Endodermal cell (in vitro differentiated cells): ENCODE results near the gene CUEDC1. TPM values are rescaled to one million over a fixed set of nuclear protein-coding genes. Genes with fewer than 3 reads are reported as not detected.

ENCODE experiments used
- DNase-seq: peaks from one replicate; pipeline ENCODE4 v3.0.0-alpha.2; 2017
- H3K27ac ChIP-seq: 2 replicates; pipeline ENCODE4 v1.5.1; 2013; ENCODE audit warnings: mild to moderate bottlenecking, low read depth, low read length, moderate library complexity
- H3K27me3 ChIP-seq: 2 replicates; pipeline ENCODE4 v1.6.1; 2013; ENCODE audit warnings: mild to moderate bottlenecking, low read length, moderate library complexity; ENCODE audit not compliant: insufficient read depth, control insufficient read depth, poor library complexity, severe bottlenecking
- H3K36me3 ChIP-seq: 2 replicates; pipeline ENCODE4 v1.7.0; 2013; ENCODE audit warnings: mild to moderate bottlenecking, low read length, moderate library complexity; ENCODE audit not compliant: control insufficient read depth, insufficient read depth
- H3K4me1 ChIP-seq: one replicate; pipeline ENCODE4 v1.7.0; 2013; ENCODE audit warnings: low read length; ENCODE audit not compliant: control insufficient read depth, insufficient read depth
- H3K4me3 ChIP-seq: 2 replicates; pipeline ENCODE4 v1.5.1; 2013; ENCODE audit warnings: mild to moderate bottlenecking, low read length, moderate library complexity
- H3K9ac ChIP-seq: 2 replicates; pipeline ENCODE4 v1.6.1; 2013; ENCODE audit warnings: mild to moderate bottlenecking, low read length, moderate library complexity; ENCODE audit not compliant: poor library complexity, severe bottlenecking; ENCODE audit errors: extremely low read depth
- H3K9me3 ChIP-seq: 2 replicates; pipeline ENCODE4 v1.6.1; 2013; ENCODE audit warnings: mild to moderate bottlenecking, low read length, moderate library complexity; ENCODE audit not compliant: control insufficient read depth
- H3K27ac Mint-ChIP-seq: 2 replicates; pipeline ENCODE4 v1.8.0; 2020; ENCODE audit warnings: mixed read lengths
- H3K27me3 Mint-ChIP-seq: 2 replicates; pipeline ENCODE4 v1.8.0; 2021; ENCODE audit warnings: mild to moderate bottlenecking, mixed read lengths; ENCODE audit not compliant: insufficient read depth
- H3K36me3 Mint-ChIP-seq: 2 replicates; pipeline ENCODE4 v1.8.0; 2020; ENCODE audit warnings: low read depth, mixed read lengths
- H3K4me1 Mint-ChIP-seq: 2 replicates; pipeline ENCODE4 v1.8.0; 2020; ENCODE audit warnings: mixed read lengths
- H3K4me3 Mint-ChIP-seq: 2 replicates; pipeline ENCODE4 v1.8.0; 2020; ENCODE audit warnings: mild to moderate bottlenecking, moderate library complexity, mixed read lengths
- H3K9me3 Mint-ChIP-seq: 2 replicates; pipeline ENCODE4 v1.8.0; 2020; ENCODE audit warnings: mild to moderate bottlenecking, mixed read lengths
- CTCF ChIP-seq: fragments of 200-600 bp; sonication (generic); conservative IDR thresholded peaks from 2 replicates; pipeline ENCODE4 v1.5.0; 2021; ENCODE audit warnings: antibody characterized with exemption, mild to moderate bottlenecking
- WGBS, 2 experiments: methylation state at CpG; one replicate each; pipeline versions ENCODE4 v1.1.5 to v1.1.7; 2013; ENCODE audit warnings: missing lambda C conversion rate in 2 of 2, mixed read lengths in 1 of 2; ENCODE audit not compliant: insufficient coverage in 1 of 2, insufficient read length in 1 of 2; 5-methylcytosine and 5-hydroxymethylcytosine counted together
- total RNA-seq, 2 donors: library from RNA; stranded (reverse); fragmentation: NEBNext Ultra II Directional in 1 of 2; extraction: Animal tissue kit (Norgen Biotek cat#: 25700) in 1 of 2; gene quantifications; 2 replicates in 1 of 2; 3 replicates in 1 of 2; pipeline ENCODE4 v1.2.1, GENCODE V29; 2021

The CUEDC1 gene
- total RNA-seq, 2 donors from 2014 or later, result 11.0 to 18.7 TPM

- Histone ChIP-seq H3K4me3 (no peak overlapping the region), H3K9me3 (no peaks in the 10 kb centered on the region), H3K27me3 (no peaks in the 10 kb centered on the region), H3K4me1 (no peaks in the 10 kb centered on the region), H3K27ac (peak overlapping the region; percentile 62), H3K9ac (no peak overlapping the region), H3K36me3 (no peaks in the 10 kb centered on the region)
- peak overlapping the region; percentile 48 for H3K27ac Mint-ChIP-seq
- WGBS, 2 experiments, result 93 to 94% methylated on average over 9 to 10 of the region's 10 CpGs
- H3K4me3 Mint-ChIP-seq, result no peak overlapping the region
- no peaks in the 10 kb centered on the region for H3K9me3 Mint-ChIP-seq
- TF ChIP-seq CTCF, result no peak
- no peaks in the 10 kb centered on the region for H3K36me3 Mint-ChIP-seq
- peaks cover 10% of the 10 kb centered on the region for H3K4me1 Mint-ChIP-seq
- H3K27me3 Mint-ChIP-seq, result no peaks in the 10 kb centered on the region
- DNase-seq, result no peak
These were observed 13.5 kb downstream of the CUEDC1 start for GRCh38 chr17:57941384-57942370.

- peaks cover 16% of the 10 kb centered on the region for H3K4me1 Mint-ChIP-seq
- no peak for TF ChIP-seq CTCF
- H3K4me3 Mint-ChIP-seq, result no peak overlapping the region
- H3K27me3 Mint-ChIP-seq, result no peaks in the 10 kb centered on the region
- no peaks in the 10 kb centered on the region for H3K27me3 ChIP-seq
- no peak overlapping the region for H3K4me3 ChIP-seq
- H3K4me1 ChIP-seq, result peaks cover 7% of the 10 kb centered on the region
- no peak for DNase-seq
- H3K9me3 Mint-ChIP-seq, result no peaks in the 10 kb centered on the region
- H3K9ac ChIP-seq, result no peak overlapping the region
- H3K27ac ChIP-seq, result peak overlapping the region; percentile 62
- no peaks in the 10 kb centered on the region for H3K36me3 ChIP-seq
- WGBS, 2 experiments, result 93 to 95% methylated on average over 3 to 5 of the region's 5 CpGs
- no peak overlapping the region for H3K27ac Mint-ChIP-seq
- no peaks in the 10 kb centered on the region for H3K36me3 Mint-ChIP-seq
- no peaks in the 10 kb centered on the region for H3K9me3 ChIP-seq
These were observed 14.4 kb downstream of the CUEDC1 start for GRCh38 chr17:57940653-57941329.

- peak; percentile 80 for DNase-seq
These were observed 15.0 kb downstream of the CUEDC1 start for GRCh38 chr17:57940231-57940630.

More at GRCh38 chr17:57940231-57940630, 15.0 kb downstream of the CUEDC1 start:
- Histone ChIP-seq H3K9me3 (no peaks in the 10 kb centered on the region), H3K4me3 (no peak overlapping the region), H3K27ac (peak overlapping the region; percentile 62), H3K9ac (no peak overlapping the region), H3K4me1 (peaks cover 13% of the 10 kb centered on the region), H3K27me3 (no peaks in the 10 kb centered on the region), H3K36me3 (no peaks in the 10 kb centered on the region)
- 58 to 89% methylated on average over 4 to 5 of the region's 5 CpGs for WGBS, 2 experiments
- Mint-ChIP-seq H3K4me3 (no peak overlapping the region), H3K36me3 (no peaks in the 10 kb centered on the region), H3K9me3 (no peaks in the 10 kb centered on the region), H3K27me3 (no peaks in the 10 kb centered on the region), H3K4me1 (peaks cover 21% of the 10 kb centered on the region), H3K27ac (no peak overlapping the region)
- TF ChIP-seq CTCF, result no peak
